MCF 10A (cell line): Measurements from ENCODE around the gene RALGAPB. TPM values are rescaled to one million over a fixed set of nuclear protein-coding genes. Genes with fewer than 3 reads are reported as not detected.
A peak's percentile ranks its signal among the peaks of the same experiment; 100 is the strongest.

Source experiments
- BruUV-seq: library from RNA; stranded (reverse); fragments of 400-500 nt; replicated peaks from 2 replicates; lab custom pipeline; 2021; lab: Mats Ljungman, UMichigan
- CTCF ChIA-PET: fragments of 300-600 bp; sonication (Branson Sonifier 250); formaldehyde crosslinking; extraction: SDS; loops from one replicate; lab custom pipeline; 2021; ENCODE audit warnings: antibody characterized with exemption, inconsistent platforms; lab: Yijun Ruan, JAX
- POLR2A ChIA-PET: fragments of 300-600, 350-650 bp; sonication (Branson Sonifier 250); formaldehyde crosslinking; extraction: SDS; loops from one replicate; lab custom pipeline; 2020; ENCODE audit warnings: antibody characterized with exemption, inconsistent platforms; lab: Yijun Ruan, JAX
- DNase-seq: peaks from one replicate; pipeline ENCODE4 v3.0.0-alpha.2; 2018; ENCODE audit not compliant: unreplicated experiment
- H3K27ac Mint-ChIP-seq: one replicate; pipeline ENCODE4 v1.8.0; 2022; ENCODE audit warnings: mild to moderate bottlenecking, low read depth, mixed read lengths; ENCODE audit not compliant: unreplicated experiment
- H3K27me3 Mint-ChIP-seq: one replicate; pipeline ENCODE4 v1.8.0; 2022; ENCODE audit warnings: mixed read lengths; ENCODE audit not compliant: insufficient read depth, unreplicated experiment
- H3K36me3 Mint-ChIP-seq: one replicate; pipeline ENCODE4 v1.8.0; 2022; ENCODE audit warnings: mild to moderate bottlenecking, moderate library complexity, mixed read lengths; ENCODE audit not compliant: insufficient read depth, unreplicated experiment
- H3K4me1 Mint-ChIP-seq: one replicate; pipeline ENCODE4 v1.8.0; 2022; ENCODE audit warnings: mixed read lengths; ENCODE audit not compliant: insufficient read depth, unreplicated experiment
- H3K4me3 Mint-ChIP-seq: one replicate; pipeline ENCODE4 v1.8.0; 2022; ENCODE audit warnings: mild to moderate bottlenecking, moderate library complexity, mixed read lengths; ENCODE audit not compliant: unreplicated experiment
- H3K9me3 Mint-ChIP-seq: one replicate; pipeline ENCODE4 v1.8.0; 2022; ENCODE audit warnings: mixed read lengths; ENCODE audit not compliant: unreplicated experiment
- intact Hi-C: fragments of 100-400 bp; cut with micrococcal nuclease; formaldehyde crosslinking; loops from 2 replicates; pipeline ENCODE4 v1.14.1; 2022
- total RNA-seq: library from RNA; stranded (reverse); gene quantifications from 2 replicates; pipeline ENCODE4 v1.2.3, GENCODE V29; 2022
- TF ChIP-seq, protein P1 (sequence below): fragments of 200-600 bp; IDR thresholded peaks from one replicate; pipeline ENCODE4 v1.8.0; 2022; ENCODE audit warnings: antibody characterized with exemption, mild to moderate bottlenecking; ENCODE audit not compliant: unreplicated experiment

The RALGAPB gene
- total RNA-seq, 1 experiment from 2014 or later = 33.8 TPM

GRCh38 chr20:38548356-38549083 is 75.9 kb downstream of the RALGAPB start:
- TF ChIP-seq, protein P1, sequence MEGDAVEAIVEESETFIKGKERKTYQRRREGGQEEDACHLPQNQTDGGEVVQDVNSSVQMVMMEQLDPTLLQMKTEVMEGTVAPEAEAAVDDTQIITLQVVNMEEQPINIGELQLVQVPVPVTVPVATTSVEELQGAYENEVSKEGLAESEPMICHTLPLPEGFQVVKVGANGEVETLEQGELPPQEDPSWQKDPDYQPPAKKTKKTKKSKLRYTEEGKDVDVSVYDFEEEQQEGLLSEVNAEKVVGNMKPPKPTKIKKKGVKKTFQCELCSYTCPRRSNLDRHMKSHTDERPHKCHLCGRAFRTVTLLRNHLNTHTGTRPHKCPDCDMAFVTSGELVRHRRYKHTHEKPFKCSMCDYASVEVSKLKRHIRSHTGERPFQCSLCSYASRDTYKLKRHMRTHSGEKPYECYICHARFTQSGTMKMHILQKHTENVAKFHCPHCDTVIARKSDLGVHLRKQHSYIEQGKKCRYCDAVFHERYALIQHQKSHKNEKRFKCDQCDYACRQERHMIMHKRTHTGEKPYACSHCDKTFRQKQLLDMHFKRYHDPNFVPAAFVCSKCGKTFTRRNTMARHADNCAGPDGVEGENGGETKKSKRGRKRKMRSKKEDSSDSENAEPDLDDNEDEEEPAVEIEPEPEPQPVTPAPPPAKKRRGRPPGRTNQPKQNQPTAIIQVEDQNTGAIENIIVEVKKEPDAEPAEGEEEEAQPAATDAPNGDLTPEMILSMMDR = no peak
- peak overlapping the region; percentile 27 for H3K27ac Mint-ChIP-seq
- intact Hi-C loops = no loop called here
- H3K27me3 Mint-ChIP-seq = no peaks in the 10 kb centered on the region
- no peak for DNase-seq
- POLR2A ChIA-PET = interaction anchor here (0.6 to 1.1 kb wide), 3 partner anchors 19 to 48 kb away, joined by 3 read pairs; no protein-coding TSS in a partner anchor
- no peaks in the 10 kb centered on the region for H3K9me3 Mint-ChIP-seq
- CTCF ChIA-PET = interaction anchor here (0.7 to 1.3 kb wide), 4 partner anchors 15 to 208 kb away, joined by 3 to 4 read pairs (median 3); no protein-coding TSS in a partner anchor
- BruUV-seq = no TSS peak
- no peak overlapping the region for H3K4me3 Mint-ChIP-seq
- peaks cover 44% of the 10 kb centered on the region for H3K36me3 Mint-ChIP-seq
- no peaks in the 10 kb centered on the region for H3K4me1 Mint-ChIP-seq

GRCh38 chr20:38550274-38550673 is 77.6 kb downstream of the RALGAPB start:
- no peaks in the 10 kb centered on the region for H3K27me3 Mint-ChIP-seq
- H3K4me3 Mint-ChIP-seq = no peak overlapping the region
- ChIA-PET CTCF (interaction anchor here (0.6 to 1.2 kb wide), 3 partner anchors 10 to 32 kb away, joined by 3 to 4 read pairs (median 3); no protein-coding TSS in a partner anchor), POLR2A (interaction anchor here (1.1 to 1.5 kb wide), 2 partner anchors 16 to 20 kb away, joined by 3 to 5 read pairs; no protein-coding TSS in a partner anchor)
- H3K4me1 Mint-ChIP-seq = no peaks in the 10 kb centered on the region
- no TSS peak for BruUV-seq
- intact Hi-C loops = no loop called here
- H3K9me3 Mint-ChIP-seq = no peaks in the 10 kb centered on the region
- no peak overlapping the region for H3K27ac Mint-ChIP-seq
- TF ChIP-seq, protein P1 = no peak
- peak; percentile 11 for DNase-seq
- H3K36me3 Mint-ChIP-seq = peaks cover 30% of the 10 kb centered on the region

DNA sequence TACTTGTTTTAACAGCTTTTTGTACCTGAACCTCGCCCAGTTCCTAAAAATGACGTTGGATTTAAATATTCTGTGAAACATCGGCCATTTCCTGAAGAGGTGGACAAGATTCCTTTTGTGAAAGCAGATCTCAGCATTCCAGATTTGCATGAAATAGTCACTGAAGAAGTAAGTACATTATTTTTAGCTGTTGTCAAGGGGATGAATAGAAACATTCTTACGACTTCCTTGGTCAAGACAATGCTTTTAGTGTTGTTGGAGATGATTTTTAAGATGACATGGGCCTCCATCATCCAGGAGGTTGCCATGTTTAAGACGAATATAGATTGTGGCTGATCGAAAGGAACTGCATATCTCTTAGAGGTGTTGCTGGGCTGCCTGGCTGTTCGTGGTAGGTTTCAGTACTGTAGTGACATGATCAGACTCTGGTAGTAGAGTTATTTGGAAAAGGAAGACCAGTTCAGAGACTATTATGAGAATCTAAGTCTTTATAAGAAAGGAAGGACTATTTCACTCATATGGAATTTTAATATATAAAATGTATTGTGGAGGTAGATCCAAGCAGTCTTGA is 78.5 kb downstream of the RALGAPB start:
- TF ChIP-seq, protein P1 = no peak
- no TSS peak for BruUV-seq
- no peaks in the 10 kb centered on the region for H3K27me3 Mint-ChIP-seq
- intact Hi-C loops = no loop called here
- POLR2A ChIA-PET = interaction anchor here (0.5 to 1.5 kb wide), 3 partner anchors 17 to 520 kb away, joined by 3 to 5 read pairs (median 3); no protein-coding TSS in a partner anchor
- DNase-seq = no peak
- CTCF ChIA-PET = interaction anchor here (0.6 to 1.2 kb wide), 5 partner anchors 11 to 33 kb away, joined by 3 to 7 read pairs (median 4); no protein-coding TSS in a partner anchor
- H3K4me3 Mint-ChIP-seq = no peak overlapping the region
- H3K36me3 Mint-ChIP-seq = peaks cover 22% of the 10 kb centered on the region
- no peaks in the 10 kb centered on the region for H3K9me3 Mint-ChIP-seq
- H3K27ac Mint-ChIP-seq = no peak overlapping the region
- no peaks in the 10 kb centered on the region for H3K4me1 Mint-ChIP-seq

DNA sequence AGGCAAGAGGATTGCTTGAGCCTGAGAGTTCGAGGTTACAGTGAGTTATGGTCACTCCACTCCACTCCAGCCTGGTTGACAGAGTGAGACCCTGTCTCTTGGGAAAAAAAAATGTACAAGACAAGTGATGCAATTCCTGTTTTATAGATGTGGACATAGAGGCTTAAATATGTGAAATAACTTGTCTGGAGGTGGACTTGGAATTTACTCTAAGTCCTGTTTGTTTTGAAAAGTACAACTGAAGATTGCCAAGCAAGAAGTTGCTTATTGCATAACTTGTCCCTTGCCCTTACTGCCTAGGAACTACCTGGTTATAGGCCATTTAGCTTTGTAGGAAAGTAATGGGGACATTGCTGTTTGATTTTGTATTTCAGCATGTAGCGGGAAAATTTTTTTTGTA is 82.3 kb downstream of the RALGAPB start:
- intact Hi-C loops = no loop called here
- CTCF ChIA-PET = interaction anchor here (0.6 to 1.8 kb wide), 3 partner anchors 17 to 482 kb away, joined by 3 to 6 read pairs (median 5); no protein-coding TSS in a partner anchor
- BruUV-seq = no TSS peak
- Mint-ChIP-seq H3K4me3 (no peak overlapping the region), H3K9me3 (no peaks in the 10 kb centered on the region), H3K27ac (no peak overlapping the region), H3K4me1 (no peaks in the 10 kb centered on the region), H3K36me3 (peaks cover 26% of the 10 kb centered on the region), H3K27me3 (no peaks in the 10 kb centered on the region)
- POLR2A ChIA-PET = interaction anchor here (0.8 to 1.4 kb wide), 2 partner anchors 82 to 120 kb away, joined by 4 to 6 read pairs; partner anchors contain the start of gene SNHG17
- peak; percentile 26 for DNase-seq
- TF ChIP-seq, protein P1 = no peak
